Stimulated activated CD8-positive, alpha-beta memory T cell treated with anti-CD3 and anti-CD28 coated beads, Interleukin-15, amount 100 ng/mL, for 4 hours (primary cell): ENCODE measurements around the gene INTS14.
A peak's percentile ranks its signal among the peaks of the same experiment; 100 is the strongest.

ENCODE experiments used
- DNase-seq, 2 donors: peaks; one replicate each; pipeline ENCODE4 v3.0.0-alpha.2; 2020; ENCODE audit warnings: low read depth in 2 of 2

INTS14 gene

DNA sequence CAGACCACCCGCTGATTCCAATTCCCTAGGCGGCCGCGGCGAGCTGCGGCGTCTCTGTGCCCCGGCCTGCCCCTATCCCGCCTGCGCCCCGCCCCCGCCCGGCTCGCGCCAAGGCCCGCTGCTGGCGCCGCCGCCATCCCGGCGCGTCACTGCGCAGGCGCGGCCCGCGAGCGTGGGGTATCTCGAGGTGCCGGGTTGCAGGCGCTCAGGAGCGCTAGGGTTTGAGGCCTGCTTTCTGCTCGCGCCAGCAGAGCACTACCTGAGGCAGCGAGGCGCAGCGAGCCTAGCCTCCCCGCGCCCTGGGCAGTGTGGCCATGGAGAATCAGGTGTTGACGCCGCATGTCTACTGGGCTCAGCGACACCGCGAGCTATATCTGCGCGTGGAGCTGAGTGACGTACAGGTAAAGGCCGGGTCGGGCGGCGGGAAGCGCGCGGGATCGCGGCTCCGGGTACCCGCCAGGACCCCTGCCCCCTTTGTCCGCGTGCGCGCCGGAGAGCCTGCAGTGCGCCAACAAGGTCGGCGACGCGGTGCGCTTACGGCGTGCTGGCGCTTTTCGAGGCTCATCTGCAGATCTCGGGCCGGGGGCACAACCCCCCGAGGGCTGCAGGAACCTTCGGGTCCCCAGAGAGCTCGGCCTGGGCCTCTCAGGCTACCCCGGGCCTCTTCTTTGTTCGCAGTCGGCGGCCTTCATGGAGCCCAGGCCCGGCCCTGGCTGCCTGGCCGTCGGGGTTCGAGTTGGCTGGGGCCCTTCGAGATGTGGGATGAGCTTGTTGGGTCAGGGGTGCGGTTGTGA, 80.4 kb downstream of the INTS14 start, which contains the start of gene HACD3:
HACD3 (plus strand) TSS at position 146 of the 794 bp plus-strand sequence; CDS start at position 315, 169 bp downstream.
- peak; percentile 74 to 80 for DNase-seq

DNA sequence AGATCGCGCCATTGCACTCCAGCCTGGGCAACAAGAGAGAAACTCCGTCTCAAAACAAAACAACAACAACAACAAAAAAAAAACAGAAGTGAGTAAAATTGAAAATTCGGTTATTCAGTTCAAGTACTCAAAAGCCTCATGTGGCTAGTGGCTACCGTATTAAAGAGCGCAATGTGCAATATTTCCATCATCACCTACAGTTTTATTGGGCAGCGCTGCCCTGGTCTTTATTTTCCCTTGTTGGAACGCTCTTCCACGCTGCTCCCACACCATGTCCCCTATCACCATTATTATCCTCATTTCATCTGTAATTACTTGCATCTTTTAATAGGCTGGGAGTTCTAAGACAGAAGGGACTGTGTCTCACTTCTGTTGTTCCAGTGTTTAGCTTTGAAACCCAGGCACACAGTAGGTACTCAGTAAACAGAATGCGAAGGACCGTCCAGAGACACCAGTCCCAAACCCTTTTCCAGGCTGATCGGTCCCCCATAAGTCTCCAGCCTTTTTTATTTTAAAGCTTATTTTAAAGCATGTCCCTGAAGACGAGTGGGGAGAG, 81.1 kb downstream of the INTS14 start:
- DNase-seq = no peak
